DND-41 (cell line): ENCODE data around the gene GNB1L.

Source experiments
- ATAC-seq: fragments of 200-7000 bp; cut with Tn5 transposase; 3 replicates; pipeline ENCODE4 v1.9.1; 2021; ENCODE audit warnings: low read depth; ENCODE audit not compliant: insufficient read depth
- DNase-seq: peaks from one replicate; pipeline ENCODE4 v3.0.0-alpha.2; 2020
- H2AFZ ChIP-seq: 2 replicates; pipeline ENCODE4 v1.6.0; 2012; ENCODE audit warnings: low read depth, low read length
- H3K27ac ChIP-seq: 2 replicates; pipeline ENCODE4 v1.5.1; 2012; ENCODE audit warnings: low read length, inconsistent platforms
- H3K27me3 ChIP-seq: fragments of 200-600 bp; sonication (generic); 2 replicates; pipeline ENCODE4 v1.6.0; 2012; ENCODE audit warnings: low read length, mild to moderate bottlenecking, inconsistent platforms; ENCODE audit not compliant: insufficient read depth, poor library complexity
- H3K36me3 ChIP-seq: 2 replicates; pipeline ENCODE4 v1.5.1; 2012; ENCODE audit warnings: low read length, inconsistent platforms; ENCODE audit not compliant: insufficient read depth
- H3K4me1 ChIP-seq: 2 replicates; pipeline ENCODE4 v1.5.1; 2012; ENCODE audit warnings: mild to moderate bottlenecking, low read length; ENCODE audit not compliant: insufficient read depth
- H3K4me2 ChIP-seq: 2 replicates; pipeline ENCODE4 v1.6.0; 2012; ENCODE audit warnings: mild to moderate bottlenecking, moderate library complexity, low read length, inconsistent platforms; ENCODE audit not compliant: insufficient read depth
- H3K4me3 ChIP-seq, 2 experiments: fragments of 200-600 bp in 1 of 2; shearing (Covaris generic) in 1 of 2; 2 replicates each; pipeline ENCODE4 v1.5.1; 2012 to 2016; ENCODE audit warnings: inconsistent platforms in 2 of 2, low read length in 2 of 2, mild to moderate bottlenecking in 2 of 2, low read depth in 1 of 2, moderate library complexity in 1 of 2
- H3K79me2 ChIP-seq: 2 replicates; pipeline ENCODE4 v1.6.0; 2012; ENCODE audit warnings: low read length, inconsistent platforms; ENCODE audit not compliant: insufficient read depth
- H3K9ac ChIP-seq: 2 replicates; pipeline ENCODE4 v1.6.0; 2012; ENCODE audit warnings: low read depth, mild to moderate bottlenecking, inconsistent platforms, low read length, moderate library complexity
- H3K9me3 ChIP-seq: 2 replicates; pipeline ENCODE4 v1.5.1; 2012; ENCODE audit warnings: low read length, moderate library complexity, mild to moderate bottlenecking, inconsistent platforms; ENCODE audit not compliant: insufficient read depth, severe bottlenecking
- H4K20me1 ChIP-seq: 2 replicates; pipeline ENCODE4 v1.6.0; 2012; ENCODE audit warnings: low read length; ENCODE audit not compliant: insufficient read depth
- EZH2 ChIP-seq: IDR thresholded peaks from 3 replicates; pipeline ENCODE4 v1.6.1; 2012; ENCODE audit warnings: borderline replicate concordance, low read depth, mild to moderate bottlenecking, moderate library complexity, low read length, inconsistent platforms; ENCODE audit not compliant: severe bottlenecking
- TF ChIP-seq, protein P1 (sequence below): IDR thresholded peaks from 2 replicates; pipeline ENCODE4 v1.5.1; 2012; ENCODE audit warnings: borderline replicate concordance, low read length, moderate library complexity, mild to moderate bottlenecking; ENCODE audit not compliant: poor library complexity, severe bottlenecking; ENCODE audit errors: extremely low read depth

GNB1L gene

DNA sequence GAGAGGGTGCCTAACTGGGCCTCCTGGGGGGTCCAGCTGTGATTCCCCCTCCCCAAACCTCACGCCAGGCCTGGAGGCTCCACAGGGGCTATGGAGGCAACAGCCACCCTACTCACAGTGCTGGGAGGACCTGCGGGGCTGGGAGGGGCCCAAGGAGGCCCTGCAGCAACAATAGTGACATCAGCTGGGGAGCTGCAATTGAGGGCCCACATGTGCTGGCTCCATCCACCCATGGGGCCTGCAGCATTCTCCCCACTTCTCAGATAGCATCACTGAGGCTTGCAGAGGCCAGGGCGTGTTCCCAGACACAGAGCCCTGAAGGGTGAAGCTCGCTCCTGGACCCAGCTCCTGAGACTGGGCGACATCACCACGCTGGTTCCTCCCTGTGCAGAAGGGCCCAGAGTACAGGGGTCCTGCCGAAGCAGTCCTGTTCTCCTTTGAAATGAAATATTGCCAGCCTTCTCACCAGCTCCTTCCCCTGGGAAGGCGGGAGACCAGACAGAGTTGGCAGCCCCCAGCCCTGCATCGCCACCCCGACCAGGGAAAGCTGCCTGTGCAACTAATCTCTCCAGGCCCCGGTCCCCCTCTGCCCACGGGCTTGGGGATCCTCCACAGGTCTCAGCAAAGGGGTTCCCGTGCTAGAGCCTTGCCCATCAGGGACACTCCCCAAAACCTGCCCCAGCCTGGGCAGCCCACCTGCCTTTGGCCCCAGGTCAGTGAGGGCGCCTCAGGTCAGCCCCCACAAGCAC, 103.0 kb downstream of the GNB1L start:
- Histone ChIP-seq H3K27me3 (no peaks in the 10 kb centered on the region), H3K9me3 (no peaks in the 10 kb centered on the region), H3K4me1 (no peaks in the 10 kb centered on the region), H3K36me3 (no peaks in the 10 kb centered on the region), H4K20me1 (peaks cover 4% of the 10 kb centered on the region), H3K27ac (no peak overlapping the region), H2AFZ (no peak overlapping the region), H3K9ac (no peak overlapping the region), H3K4me3 (no peak overlapping the region), H3K79me2 (no peaks in the 10 kb centered on the region), H3K4me2 (no peak overlapping the region)
- no peak for ATAC-seq
- DNase-seq, result no peak
- TF ChIP-seq, protein P1, sequence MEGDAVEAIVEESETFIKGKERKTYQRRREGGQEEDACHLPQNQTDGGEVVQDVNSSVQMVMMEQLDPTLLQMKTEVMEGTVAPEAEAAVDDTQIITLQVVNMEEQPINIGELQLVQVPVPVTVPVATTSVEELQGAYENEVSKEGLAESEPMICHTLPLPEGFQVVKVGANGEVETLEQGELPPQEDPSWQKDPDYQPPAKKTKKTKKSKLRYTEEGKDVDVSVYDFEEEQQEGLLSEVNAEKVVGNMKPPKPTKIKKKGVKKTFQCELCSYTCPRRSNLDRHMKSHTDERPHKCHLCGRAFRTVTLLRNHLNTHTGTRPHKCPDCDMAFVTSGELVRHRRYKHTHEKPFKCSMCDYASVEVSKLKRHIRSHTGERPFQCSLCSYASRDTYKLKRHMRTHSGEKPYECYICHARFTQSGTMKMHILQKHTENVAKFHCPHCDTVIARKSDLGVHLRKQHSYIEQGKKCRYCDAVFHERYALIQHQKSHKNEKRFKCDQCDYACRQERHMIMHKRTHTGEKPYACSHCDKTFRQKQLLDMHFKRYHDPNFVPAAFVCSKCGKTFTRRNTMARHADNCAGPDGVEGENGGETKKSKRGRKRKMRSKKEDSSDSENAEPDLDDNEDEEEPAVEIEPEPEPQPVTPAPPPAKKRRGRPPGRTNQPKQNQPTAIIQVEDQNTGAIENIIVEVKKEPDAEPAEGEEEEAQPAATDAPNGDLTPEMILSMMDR, result no peak
- no peak for TF ChIP-seq EZH2

DNA sequence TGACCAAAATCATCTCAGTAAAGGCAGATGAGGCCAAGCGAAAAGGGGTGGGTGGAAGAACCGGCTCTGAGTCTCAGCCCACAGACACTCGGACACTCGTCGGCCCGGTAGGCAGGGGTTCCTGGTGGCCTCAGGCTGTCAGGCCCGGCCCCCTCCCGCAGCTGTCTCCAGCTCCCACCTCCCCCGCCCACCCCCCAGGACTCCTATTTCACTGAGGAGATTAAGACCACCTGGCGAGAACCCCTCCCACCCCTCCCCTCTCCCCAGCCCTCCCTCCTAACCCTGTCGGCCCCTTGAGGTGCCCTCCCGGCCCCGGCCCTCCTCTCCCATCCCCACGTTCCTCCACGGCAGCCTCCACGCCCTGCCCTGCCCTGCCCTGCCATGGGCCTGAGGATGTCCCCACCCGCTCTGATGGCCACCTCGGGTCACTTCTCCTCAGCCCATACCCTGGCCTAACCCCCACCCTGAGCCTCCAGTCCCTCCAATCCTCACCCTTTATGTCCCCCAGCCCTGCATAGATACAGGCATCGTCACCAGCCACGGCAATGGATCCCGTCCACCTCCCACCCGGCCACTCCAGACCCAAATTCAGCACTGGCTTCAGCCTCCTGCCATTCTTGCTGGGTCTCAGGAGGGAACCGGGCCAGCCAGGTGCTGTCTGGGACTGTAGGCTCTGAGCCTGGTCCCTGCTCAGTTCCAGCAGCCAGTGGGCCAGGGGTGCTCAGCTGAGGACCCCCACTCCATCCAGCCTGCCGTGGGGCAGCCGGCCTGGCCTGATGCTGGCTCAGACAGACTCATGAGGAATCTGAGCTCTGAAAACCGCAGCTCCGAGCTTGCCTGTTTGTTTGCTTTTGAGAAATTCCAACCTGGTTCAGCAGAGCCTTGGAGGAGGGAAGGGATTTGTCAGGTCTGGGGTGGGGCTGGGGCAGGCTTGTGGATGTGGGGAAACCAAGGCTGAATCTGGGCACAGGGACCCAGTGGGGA, 103.9 kb downstream of the GNB1L start:
- H4K20me1 ChIP-seq, result peaks cover 4% of the 10 kb centered on the region
- no peaks in the 10 kb centered on the region for H3K9me3 ChIP-seq
- H3K4me1 ChIP-seq, result no peaks in the 10 kb centered on the region
- no peak overlapping the region for H3K4me2 ChIP-seq
- DNase-seq (no peak), ATAC-seq (no peak)
- no peaks in the 10 kb centered on the region for H3K27me3 ChIP-seq
- no peaks in the 10 kb centered on the region for H3K36me3 ChIP-seq
- H3K9ac ChIP-seq, result no peak overlapping the region
- H3K4me3 ChIP-seq, result no peak overlapping the region
- H2AFZ ChIP-seq, result no peak overlapping the region
- no peaks in the 10 kb centered on the region for H3K79me2 ChIP-seq
- no peak overlapping the region for H3K27ac ChIP-seq
- TF ChIP-seq EZH2, result no peak
- TF ChIP-seq, protein P1, result no peak

DNA sequence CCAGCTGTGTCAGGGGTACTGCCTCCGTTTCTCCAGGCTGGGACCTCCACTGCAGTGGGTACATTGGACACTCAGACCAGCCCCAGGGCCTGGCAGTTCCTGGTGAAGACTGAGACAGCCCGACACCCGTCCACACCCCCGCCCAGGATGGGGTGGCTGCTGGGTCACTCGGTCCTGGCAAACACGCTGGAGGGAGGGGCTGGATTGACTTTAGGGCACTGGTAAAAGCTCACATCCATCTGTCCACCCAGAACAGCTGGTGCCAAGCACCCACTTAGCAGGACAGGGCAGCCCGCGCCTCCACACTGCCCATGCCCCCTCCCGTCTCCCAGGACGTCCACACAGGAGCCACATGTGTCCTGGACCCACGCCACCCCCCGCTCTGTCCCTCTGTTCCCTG, 104.8 kb downstream of the GNB1L start:
- Histone ChIP-seq H3K27me3 (no peaks in the 10 kb centered on the region), H3K79me2 (no peaks in the 10 kb centered on the region), H3K4me2 (no peak overlapping the region), H3K27ac (no peak overlapping the region), H4K20me1 (peaks cover 4% of the 10 kb centered on the region), H3K9me3 (no peaks in the 10 kb centered on the region), H3K4me1 (no peaks in the 10 kb centered on the region), H3K4me3 (no peak overlapping the region), H3K9ac (no peak overlapping the region), H3K36me3 (no peaks in the 10 kb centered on the region), H2AFZ (no peak overlapping the region)
- ATAC-seq (no peak), DNase-seq (no peak)
- TF ChIP-seq, protein P1, result no peak
